22Rv1 (cell line): ENCODE results near the gene ANKRD65.
A peak's percentile ranks its signal among the peaks of the same experiment; 100 is the strongest.
"Not testable (repeated sequence)": the region's sequence is repeated elsewhere in the genome, so short reads cannot be mapped to it uniquely, and the experiment has no call there.

Experiments used
- H3K27ac ChIP-seq: fragments of 450-650 bp; 2 replicates; pipeline ENCODE4 v1.5.1; 2017
- ZFX ChIP-seq: fragments of 450-650 bp; IDR thresholded peaks from 2 replicates; pipeline ENCODE4 v1.6.1; 2017; ENCODE audit warnings: antibody characterized with exemption, borderline replicate concordance
- TF ChIP-seq, protein P1 (sequence below): fragments of 450-650 bp; IDR thresholded peaks from 2 replicates; pipeline ENCODE4 v1.5.1; 2017; ENCODE audit warnings: mild to moderate bottlenecking

The ANKRD65 gene

DNA sequence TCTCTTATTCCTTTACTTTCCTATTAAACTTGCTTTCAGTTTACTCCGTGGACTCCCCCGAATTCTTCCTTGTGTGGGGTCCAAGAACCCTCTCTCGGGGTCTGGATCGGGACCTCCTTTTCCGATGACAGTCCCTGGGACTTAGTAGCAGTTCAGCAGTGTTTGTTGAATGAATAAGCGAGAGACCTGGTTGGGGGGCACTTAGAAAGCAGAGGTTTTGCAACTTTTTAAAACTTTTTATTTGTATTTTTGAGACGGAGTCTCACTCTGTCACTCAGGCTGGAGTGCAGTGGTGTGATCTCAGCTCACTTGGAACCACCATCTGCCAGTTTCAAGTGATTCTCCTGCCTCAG lies 2.1 kb upstream of the ANKRD65 start:
- TF ChIP-seq ZFX = no peak
- H3K27ac ChIP-seq = no peak overlapping the region

DNA sequence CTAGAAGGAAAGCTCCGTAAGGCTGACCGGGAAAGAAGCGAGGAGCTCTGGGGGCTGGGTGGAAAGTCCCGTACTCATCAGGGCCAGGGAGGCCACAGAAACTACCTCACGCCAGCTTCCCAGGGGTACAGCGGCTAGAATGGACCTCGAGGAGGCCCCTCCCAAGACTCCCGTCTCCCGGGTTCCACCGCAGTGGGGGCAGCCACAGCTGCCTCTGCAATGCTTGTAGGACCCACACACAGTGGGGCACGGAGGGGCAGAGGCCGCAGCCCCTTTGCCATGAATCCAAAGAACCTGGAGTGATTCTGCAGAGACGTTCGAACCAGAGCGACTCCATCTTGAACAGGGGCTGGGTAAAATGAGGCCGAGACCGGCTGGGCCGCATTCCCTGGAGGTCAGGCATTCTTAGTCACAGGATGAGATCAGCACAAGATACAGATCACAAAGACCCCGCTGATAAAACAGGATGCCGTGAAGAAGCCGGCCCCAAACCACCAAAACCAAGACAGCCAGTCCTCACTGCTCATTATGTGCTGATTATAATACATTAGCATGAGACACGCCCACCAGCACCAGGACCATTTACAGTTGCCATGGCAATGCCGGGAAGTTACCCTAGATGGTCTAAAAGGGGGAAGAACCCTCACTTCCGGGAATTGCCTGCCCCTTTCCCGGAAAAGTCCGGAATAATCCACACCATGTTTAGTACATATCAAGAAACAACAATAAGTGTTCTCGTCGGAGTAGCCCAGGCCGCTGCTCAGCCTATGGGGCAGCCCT lies 1.6 kb upstream of the ANKRD65 start:
- TF ChIP-seq, protein P1, sequence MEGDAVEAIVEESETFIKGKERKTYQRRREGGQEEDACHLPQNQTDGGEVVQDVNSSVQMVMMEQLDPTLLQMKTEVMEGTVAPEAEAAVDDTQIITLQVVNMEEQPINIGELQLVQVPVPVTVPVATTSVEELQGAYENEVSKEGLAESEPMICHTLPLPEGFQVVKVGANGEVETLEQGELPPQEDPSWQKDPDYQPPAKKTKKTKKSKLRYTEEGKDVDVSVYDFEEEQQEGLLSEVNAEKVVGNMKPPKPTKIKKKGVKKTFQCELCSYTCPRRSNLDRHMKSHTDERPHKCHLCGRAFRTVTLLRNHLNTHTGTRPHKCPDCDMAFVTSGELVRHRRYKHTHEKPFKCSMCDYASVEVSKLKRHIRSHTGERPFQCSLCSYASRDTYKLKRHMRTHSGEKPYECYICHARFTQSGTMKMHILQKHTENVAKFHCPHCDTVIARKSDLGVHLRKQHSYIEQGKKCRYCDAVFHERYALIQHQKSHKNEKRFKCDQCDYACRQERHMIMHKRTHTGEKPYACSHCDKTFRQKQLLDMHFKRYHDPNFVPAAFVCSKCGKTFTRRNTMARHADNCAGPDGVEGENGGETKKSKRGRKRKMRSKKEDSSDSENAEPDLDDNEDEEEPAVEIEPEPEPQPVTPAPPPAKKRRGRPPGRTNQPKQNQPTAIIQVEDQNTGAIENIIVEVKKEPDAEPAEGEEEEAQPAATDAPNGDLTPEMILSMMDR = no peak
- TF ChIP-seq ZFX = no peak
- H3K27ac ChIP-seq = no peak overlapping the region

DNA sequence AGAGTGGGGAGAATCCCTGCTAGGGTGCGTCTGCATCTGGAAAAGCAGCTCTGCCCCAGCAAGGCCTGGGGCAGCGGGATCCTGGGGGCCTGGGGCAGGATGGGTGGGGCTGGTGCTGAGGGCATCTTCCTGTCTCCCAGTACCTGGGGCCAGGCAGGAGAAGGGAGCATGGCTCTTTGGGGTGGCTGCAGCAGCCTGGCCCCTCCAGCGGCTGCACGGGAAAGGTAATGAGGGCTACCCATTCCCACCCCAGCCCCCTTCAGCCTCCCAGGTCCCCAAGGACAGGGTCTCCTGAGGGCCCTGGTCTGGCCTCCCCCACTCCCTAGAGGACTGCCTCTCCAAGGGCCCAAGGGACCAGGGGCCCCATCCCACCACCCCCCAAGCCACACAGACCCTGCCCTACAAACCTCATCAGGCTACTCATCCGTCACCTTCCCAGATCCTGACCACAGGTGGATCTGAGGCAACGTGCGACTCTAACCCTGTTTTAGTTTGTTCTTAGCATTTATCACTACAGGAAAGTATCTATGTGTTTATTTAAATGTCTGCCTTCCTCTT lies 910 bp upstream of the ANKRD65 start:
- H3K27ac ChIP-seq = no peak overlapping the region
- no peak for TF ChIP-seq ZFX
- TF ChIP-seq, protein P1 = no peak

DNA sequence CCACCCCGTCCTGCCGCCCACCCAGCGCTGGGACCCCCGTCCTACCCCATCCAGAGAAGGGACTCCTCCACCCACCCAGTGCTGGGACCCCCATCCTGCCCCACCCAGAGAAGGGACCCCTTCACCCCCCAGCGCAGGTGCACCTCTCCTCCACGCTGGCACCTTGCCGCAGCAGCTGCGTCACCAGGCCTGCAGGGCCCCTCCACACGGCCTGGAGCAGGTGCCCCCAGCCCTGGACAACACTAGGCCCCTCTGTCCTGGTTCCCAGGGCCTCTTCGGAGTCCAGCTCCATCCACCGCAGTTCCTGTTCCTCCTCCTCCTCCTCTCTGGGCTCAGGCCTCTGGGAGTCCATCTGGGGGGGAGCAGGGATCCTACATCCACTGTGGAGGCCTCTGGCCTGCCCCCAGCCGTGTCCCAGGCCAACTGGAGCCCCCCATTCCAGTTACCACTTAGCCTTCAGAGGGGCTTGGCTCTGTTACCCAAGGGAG lies 378 bp downstream of the ANKRD65 start:
- no peak overlapping the region for H3K27ac ChIP-seq
- TF ChIP-seq, protein P1 = no peak
- TF ChIP-seq ZFX = no peak

DNA sequence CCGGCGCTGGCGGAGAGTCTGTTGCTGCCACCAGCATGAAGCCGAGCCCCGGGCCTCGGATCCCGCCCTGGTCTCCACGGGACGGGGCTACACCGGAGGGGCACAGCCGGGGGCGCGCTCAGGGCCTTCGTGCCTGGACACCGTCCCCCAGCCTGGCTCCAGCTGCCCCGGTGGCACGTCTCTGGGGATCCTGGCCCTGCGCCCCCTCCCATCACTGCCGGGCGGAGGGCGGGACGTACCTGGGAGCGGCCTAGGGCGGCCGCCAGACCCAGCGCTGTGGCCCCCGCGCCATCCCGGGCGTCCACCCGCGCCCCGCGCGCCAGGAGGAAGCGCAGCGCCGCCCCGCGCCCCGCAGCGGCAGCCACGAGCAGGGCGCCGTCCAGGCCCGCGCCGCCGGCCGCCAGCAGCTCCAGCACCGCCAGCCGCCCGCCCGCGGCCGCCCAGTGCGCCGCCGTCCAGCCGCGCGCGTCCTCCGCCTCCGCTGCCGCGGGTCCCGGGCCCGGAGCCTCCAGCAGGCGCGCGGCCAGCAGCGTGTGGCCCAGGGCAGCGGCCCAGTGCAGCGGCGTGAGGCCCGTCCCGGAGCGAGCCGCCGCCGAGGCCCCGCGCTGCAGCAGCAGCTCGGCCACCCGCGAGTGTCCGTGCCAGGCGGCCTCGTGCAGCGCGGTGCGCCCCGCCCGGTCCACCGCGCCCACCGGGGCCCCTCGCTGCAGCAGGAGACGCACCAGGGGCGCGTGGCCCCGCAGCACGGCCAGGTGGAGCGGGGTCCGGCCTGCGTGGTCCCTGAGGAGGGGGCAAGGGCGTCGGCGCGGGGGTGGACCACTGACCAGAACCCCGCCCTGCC lies 1.0 kb downstream of the ANKRD65 start:
- H3K27ac ChIP-seq = no peak overlapping the region
- no peak for TF ChIP-seq ZFX
- TF ChIP-seq, protein P1 = peak; percentile 64

DNA sequence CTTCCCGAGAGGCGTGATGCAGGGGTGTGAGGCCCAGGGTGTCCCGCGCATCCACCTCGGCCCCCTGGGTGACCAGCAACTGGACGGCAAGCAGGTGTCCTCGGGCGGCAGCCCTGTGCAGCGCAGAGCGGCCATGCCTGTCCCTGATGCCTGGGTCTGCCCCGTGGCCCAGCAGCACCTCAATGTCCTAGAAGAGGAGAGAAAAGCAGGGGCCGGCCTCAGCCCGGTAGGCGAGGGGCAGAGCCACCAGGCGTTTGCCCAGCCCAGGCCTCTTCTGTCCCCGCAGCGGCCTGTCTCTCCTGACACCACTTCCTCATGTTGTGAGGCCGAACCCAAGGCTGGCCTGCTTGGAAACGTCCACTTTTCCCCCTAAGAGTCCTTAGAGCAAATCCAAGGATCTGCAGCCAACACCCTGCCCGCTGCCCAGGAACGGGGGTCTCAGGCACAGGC lies 1.7 kb downstream of the ANKRD65 start:
- no peak overlapping the region for H3K27ac ChIP-seq
- no peak for TF ChIP-seq ZFX
- TF ChIP-seq, protein P1 = no peak

DNA sequence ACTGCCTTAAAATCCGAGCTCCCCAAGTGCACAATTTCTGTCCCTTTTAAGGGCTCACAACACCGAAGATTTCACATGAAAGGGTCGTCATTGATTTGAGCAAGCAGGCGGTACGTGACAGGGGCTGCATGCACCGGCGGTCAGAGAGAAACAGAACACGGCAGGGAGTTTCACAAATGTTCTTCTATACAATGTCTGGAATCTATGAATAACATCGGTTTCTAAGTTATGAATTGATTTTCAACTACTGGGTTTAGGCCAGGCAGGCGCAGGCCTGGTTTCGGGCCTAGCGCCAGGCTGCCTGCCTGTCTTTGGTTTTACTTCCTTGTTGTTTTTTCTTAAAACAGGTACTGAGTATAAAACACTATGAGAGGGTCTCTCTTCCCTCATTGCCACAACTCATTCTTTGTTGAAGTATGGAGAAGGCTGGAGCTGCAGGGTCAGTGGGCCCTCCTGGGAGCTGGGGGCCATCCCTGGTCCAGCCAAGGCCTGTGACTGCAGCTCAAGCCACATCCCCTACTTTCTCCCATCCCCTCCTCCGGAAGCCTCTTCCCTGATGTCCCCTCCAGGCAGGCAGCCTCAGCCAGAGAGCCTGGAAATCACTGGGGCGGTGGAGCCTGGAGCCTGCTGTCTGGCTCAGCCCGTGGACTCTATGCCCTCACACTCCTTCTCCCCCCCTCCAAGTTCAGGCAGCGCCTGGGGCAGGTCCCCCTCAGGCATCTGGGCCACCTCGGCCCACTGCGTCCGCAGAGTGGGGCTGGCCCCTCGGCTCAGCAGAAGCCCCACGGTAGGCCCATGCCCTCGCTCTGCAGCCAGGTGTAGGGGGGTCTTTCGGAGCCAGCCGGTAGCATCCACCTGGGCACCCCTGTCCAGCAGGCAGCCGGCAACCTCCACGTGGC lies 2.4 kb downstream of the ANKRD65 start:
- TF ChIP-seq, protein P1 = no peak
- TF ChIP-seq ZFX = no peak
- no peak overlapping the region for H3K27ac ChIP-seq

DNA sequence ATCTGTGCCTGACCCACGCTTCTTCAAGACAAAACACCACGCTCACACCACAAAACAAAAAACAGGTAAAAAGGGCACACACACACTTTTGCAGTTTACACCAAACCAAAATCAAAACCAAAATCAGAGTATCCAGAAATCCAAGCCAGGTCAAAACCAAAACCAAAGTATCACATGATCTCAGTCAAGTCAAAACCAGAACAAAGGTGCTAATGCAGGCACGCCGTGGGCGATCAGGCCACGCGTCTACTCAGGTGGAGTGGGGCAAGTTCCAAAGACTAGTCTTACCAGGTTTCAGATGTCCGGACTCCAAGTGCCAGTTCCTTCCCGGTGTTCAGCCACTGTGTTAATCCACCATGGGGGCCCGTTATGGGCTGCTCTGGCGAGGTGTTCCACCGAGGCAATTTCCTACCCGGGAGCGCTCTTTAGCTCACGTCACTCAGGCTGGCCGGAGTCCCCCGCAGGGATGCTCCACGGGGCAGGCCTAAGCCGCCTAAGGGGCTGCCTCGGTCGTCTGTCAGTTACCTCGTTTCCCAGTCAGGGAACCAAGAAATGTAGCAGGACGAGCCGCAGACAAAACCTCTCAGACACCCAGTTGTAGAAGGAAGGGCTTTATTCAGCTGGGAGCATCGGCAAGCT lies 3.1 kb downstream of the ANKRD65 start:
- not testable (repeated sequence) for H3K27ac ChIP-seq

DNA sequence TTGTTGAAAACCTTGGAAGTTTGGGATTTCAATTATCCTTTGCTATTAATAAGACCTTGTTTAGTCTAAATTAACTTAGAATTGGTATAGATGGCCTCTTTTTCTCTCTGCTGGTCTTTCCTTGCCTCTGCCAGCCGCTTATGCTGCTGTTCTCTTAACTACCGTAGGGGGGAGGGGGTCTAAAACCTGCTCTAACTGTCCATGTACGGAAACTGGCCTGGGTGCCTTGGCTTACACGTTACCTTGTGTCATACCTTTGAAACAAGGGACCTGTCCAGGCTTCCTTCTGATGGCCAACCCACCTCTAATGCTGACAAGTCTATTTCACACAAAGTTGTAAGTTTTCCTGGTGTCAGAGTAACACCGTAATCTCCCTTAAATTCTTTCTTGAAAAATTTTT lies 3.7 kb downstream of the ANKRD65 start:
- not testable (repeated sequence) for H3K27ac ChIP-seq
